AG09309 (cell line): ENCODE measurements around the gene APBB1IP.

Experiments
- DNase-seq: peaks from one replicate; pipeline ENCODE4 v3.0.0-alpha.2; 2010; ENCODE audit warnings: low read depth
- H3K4me3 ChIP-seq: 2 replicates; pipeline ENCODE4 v1.5.1; 2011; ENCODE audit warnings: mild to moderate bottlenecking, low read depth, low read length, moderate library complexity; ENCODE audit not compliant: control insufficient read depth
- CTCF ChIP-seq: IDR thresholded peaks from 2 replicates; pipeline ENCODE4 v1.5.1; 2011; ENCODE audit warnings: mild to moderate bottlenecking, low read depth, low read length, inconsistent platforms; ENCODE audit not compliant: insufficient read depth, control insufficient read depth; ENCODE audit errors: missing control alignments

APBB1IP gene

GRCh38 chr10:26475386-26475785 is 37.2 kb downstream of the APBB1IP start:
- H3K4me3 ChIP-seq: no peak overlapping the region
- DNase-seq: no peak
- no peak for TF ChIP-seq CTCF

GRCh38 chr10:26477501-26477900 is 39.4 kb downstream of the APBB1IP start:
- DNase-seq: no peak
- no peak overlapping the region for H3K4me3 ChIP-seq
- no peak for TF ChIP-seq CTCF

- H3K4me3 ChIP-seq: no peak overlapping the region
- DNase-seq: no peak
- no peak for TF ChIP-seq CTCF
These were observed 39.9 kb downstream of the APBB1IP start for GRCh38 chr10:26478061-26478460.

- no peak for DNase-seq
- no peak overlapping the region for H3K4me3 ChIP-seq
- no peak for TF ChIP-seq CTCF
These were observed 41.8 kb downstream of the APBB1IP start for GRCh38 chr10:26479766-26480492.

GRCh38 chr10:26481315-26481692 is 43.2 kb downstream of the APBB1IP start:
- no peak for DNase-seq
- no peak overlapping the region for H3K4me3 ChIP-seq

GRCh38 chr10:26481914-26482550 is 43.9 kb downstream of the APBB1IP start:
- no peak for DNase-seq
- no peak overlapping the region for H3K4me3 ChIP-seq
- TF ChIP-seq CTCF: no peak

More at GRCh38 chr10:26481315-26481692, 43.2 kb downstream of the APBB1IP start:
- TF ChIP-seq CTCF: no peak
